OCI-LY7 (cell line): ENCODE results near the gene RTKN2. TPM values are rescaled to one million over a fixed set of nuclear protein-coding genes. Genes with fewer than 3 reads are reported as not detected.

ENCODE experiments used
- BruUV-seq: library from RNA; stranded (reverse); fragments of 400-500 nt; replicated peaks from 2 replicates; lab custom pipeline; 2021; lab: Mats Ljungman, UMichigan
- CTCF ChIA-PET: fragments of 300-600 bp; sonication (Branson Sonifier 250); formaldehyde crosslinking; loops from one replicate; lab custom pipeline; 2022; ENCODE audit warnings: antibody characterized with exemption; ENCODE audit not compliant: unreplicated experiment; lab: Charles Lee
- POLR2A ChIA-PET: fragments of 300-600 bp; sonication (Branson Sonifier 250); formaldehyde crosslinking; loops from one replicate; lab custom pipeline; 2022; ENCODE audit warnings: antibody characterized with exemption; lab: Charles Lee
- DNase-seq: peaks from one replicate; pipeline ENCODE4 v3.0.0-alpha.2; 2015; ENCODE audit warnings: low spot score
- H2AFZ ChIP-seq: fragments of 200-600 bp; sonication (generic), shearing (Covaris generic); 2 replicates; pipeline ENCODE4 v1.6.1; 2014; ENCODE audit warnings: mild to moderate bottlenecking, antibody characterized with exemption, low read length, moderate library complexity
- H3K27ac ChIP-seq: fragments of 200-600 bp; sonication (generic); 2 replicates; pipeline ENCODE4 v1.5.1; 2014; ENCODE audit warnings: mixed run types, low read depth, mild to moderate bottlenecking, moderate library complexity, low read length, inconsistent platforms; ENCODE audit not compliant: poor library complexity, severe bottlenecking
- H3K36me3 ChIP-seq: fragments of 200-600 bp; sonication (generic); 2 replicates; pipeline ENCODE4 v1.6.1; 2014; ENCODE audit warnings: mild to moderate bottlenecking, antibody characterized with exemption, low read length, moderate library complexity, mixed read lengths; ENCODE audit not compliant: insufficient read depth
- H3K4me1 ChIP-seq: fragments of 200-600 bp; sonication (generic); 2 replicates; pipeline ENCODE4 v1.5.1; 2014; ENCODE audit warnings: mild to moderate bottlenecking, low read length; ENCODE audit not compliant: insufficient read depth, poor library complexity, severe bottlenecking
- H3K4me2 ChIP-seq: fragments of 200-600 bp; sonication (generic); 2 replicates; pipeline ENCODE4 v1.6.1; 2014; ENCODE audit warnings: mild to moderate bottlenecking, low read length
- H3K4me3 ChIP-seq: fragments of 200-600 bp; sonication (generic); 2 replicates; pipeline ENCODE4 v1.5.1; 2014; ENCODE audit warnings: mild to moderate bottlenecking, low read depth, low read length; ENCODE audit not compliant: poor library complexity, severe bottlenecking
- H3K79me2 ChIP-seq: fragments of 200-600 bp; sonication (generic); 2 replicates; pipeline ENCODE4 v1.6.1; 2016; ENCODE audit warnings: low read depth, mild to moderate bottlenecking, low read length, moderate library complexity, mixed read lengths; ENCODE audit not compliant: insufficient read depth
- H3K9me2 ChIP-seq: fragments of 200-600 bp; sonication (generic); 2 replicates; pipeline ENCODE4 v1.6.1; 2016; ENCODE audit warnings: mild to moderate bottlenecking, low read length, mixed read lengths; ENCODE audit not compliant: insufficient read depth
- H3K9me3 ChIP-seq: fragments of 200-600 bp; sonication (generic); 2 replicates; pipeline ENCODE4 v1.6.1; 2014; ENCODE audit warnings: mild to moderate bottlenecking, mixed run types, low read length, mixed read lengths
- H4K20me1 ChIP-seq: fragments of 200-600 bp; sonication (generic); 2 replicates; pipeline ENCODE4 v1.6.1; 2014; ENCODE audit warnings: mild to moderate bottlenecking, antibody characterized with exemption, low read length, moderate library complexity, mixed read lengths; ENCODE audit not compliant: insufficient read depth
- CTCF ChIP-seq: fragments of 200-600 bp; sonication (generic); conservative IDR thresholded peaks from 2 replicates; pipeline ENCODE4 v1.5.1; 2014; ENCODE audit warnings: mild to moderate bottlenecking, antibody characterized with exemption, low read length, moderate library complexity, mixed read lengths
- EZH2phosphoT487 ChIP-seq: fragments of 200-600 bp; sonication (generic); IDR thresholded peaks from 2 replicates; pipeline ENCODE4 v1.6.1; 2018; ENCODE audit warnings: low read depth, borderline replicate concordance, mild to moderate bottlenecking, mixed run types, antibody characterized with exemption, low read length, moderate library complexity, mixed read lengths
- intact Hi-C: fragments of 100-400 bp; cut with micrococcal nuclease; formaldehyde crosslinking; loops from one replicate; pipeline ENCODE4 v1.10.0; 2022; ENCODE audit not compliant: unreplicated experiment
- total RNA-seq, 2 experiments: library from RNA; depleted of rRNA in 1 of 2; stranded (reverse); fragments of >200 nt in 1 of 2; shearing (Covaris generic) in 1 of 2; gene quantifications; 2 replicates each; pipeline ENCODE4 v1.2.3, GENCODE V29; 2014 to 2022

RTKN2 gene
- total RNA-seq, 2 experiments from 2014 or later: 12.3 to 20.4 TPM

GRCh38 chr10:62148155-62148554 is 120.5 kb downstream of the RTKN2 start:
- H3K4me2 ChIP-seq: no peak overlapping the region
- H2AFZ ChIP-seq: no peak overlapping the region
- no peak overlapping the region for H3K27ac ChIP-seq
- no peaks in the 10 kb centered on the region for H4K20me1 ChIP-seq
- H3K9me2 ChIP-seq: no peaks in the 10 kb centered on the region
- peaks cover 4% of the 10 kb centered on the region for H3K9me3 ChIP-seq
- DNase-seq: no peak
- H3K36me3 ChIP-seq: 0 out of 2 replicates have a peak, but pooled peaks cover 3% of the 10 kb centered on the region
- TF ChIP-seq CTCF: no peak
- TF ChIP-seq EZH2phosphoT487: no peak
- ChIA-PET POLR2A (interaction anchor here (1.9 kb wide), 1 partner anchor 10 kb away, joined by 6 read pairs; no protein-coding TSS in a partner anchor), CTCF (no interaction called here)
- intact Hi-C loops: no loop called here
- no peaks in the 10 kb centered on the region for H3K79me2 ChIP-seq
- no peak overlapping the region for H3K4me3 ChIP-seq
- H3K4me1 ChIP-seq: peaks cover 4% of the 10 kb centered on the region
- no TSS peak for BruUV-seq

GRCh38 chr10:62147425-62147824 is 121.2 kb downstream of the RTKN2 start:
- Histone ChIP-seq H3K4me2 (no peak overlapping the region), H3K4me3 (no peak overlapping the region), H2AFZ (no peak overlapping the region), H3K9me2 (no peaks in the 10 kb centered on the region), H3K27ac (no peak overlapping the region), H3K79me2 (no peaks in the 10 kb centered on the region), H3K36me3 (0 out of 2 replicates have a peak, but pooled peaks cover 6% of the 10 kb centered on the region), H3K9me3 (peaks cover 8% of the 10 kb centered on the region), H4K20me1 (no peaks in the 10 kb centered on the region), H3K4me1 (peaks cover 4% of the 10 kb centered on the region)
- CTCF ChIA-PET: no interaction called here
- DNase-seq: no peak
- BruUV-seq: no TSS peak
- intact Hi-C loops: no loop called here
- TF ChIP-seq EZH2phosphoT487: no peak
- no peak for TF ChIP-seq CTCF
- POLR2A ChIA-PET: interaction anchor here (0.6 to 1.9 kb wide), 2 partner anchors 10 to 12 kb away, joined by 4 to 6 read pairs; no protein-coding TSS in a partner anchor

- Histone ChIP-seq H2AFZ (no peak overlapping the region), H3K4me1 (no peaks in the 10 kb centered on the region), H3K4me2 (no peak overlapping the region), H3K79me2 (no peaks in the 10 kb centered on the region), H3K4me3 (no peak overlapping the region), H3K27ac (no peak overlapping the region), H3K9me2 (no peaks in the 10 kb centered on the region), H3K36me3 (no peaks in the 10 kb centered on the region), H3K9me3 (peaks cover 8% of the 10 kb centered on the region; the same call in 1 of the 2 replicates), H4K20me1 (no peaks in the 10 kb centered on the region)
- intact Hi-C loops: no loop called here
- ChIA-PET CTCF (no interaction called here), POLR2A (interaction anchor here (0.7 kb wide), 2 partner anchors 62 to 238 kb away, joined by 3 read pairs; no protein-coding TSS in a partner anchor)
- no peak for DNase-seq
- BruUV-seq: no TSS peak
- TF ChIP-seq CTCF: no peak
- TF ChIP-seq EZH2phosphoT487: no peak
These were observed 131.7 kb downstream of the RTKN2 start for GRCh38 chr10:62136931-62137330.
